Right renal cortex interstitium (tissue), 3 donors: ENCODE results near the gene PPM1H. TPM values are rescaled to one million over a fixed set of nuclear protein-coding genes. Genes with fewer than 3 reads are reported as not detected.
"Not testable (repeated sequence)": the region's sequence is repeated elsewhere in the genome, so short reads cannot be mapped to it uniquely, and the experiment has no call there.

Experiments used
- DNase-seq, 3 donors: peaks; one replicate each; pipeline ENCODE4 v3.0.0-alpha.2; 2013; ENCODE audit warnings: low read depth in 3 of 3, low spot score in 2 of 3
- polyA plus RNA-seq, 3 donors: library from polyadenylated mRNA; unstranded; fragments of 120-200 nt; gene quantifications; one replicate each; pipeline ENCODE4 v1.2.1, GENCODE V29; 2013; ENCODE audit not compliant: insufficient read length in 3 of 3

Gene PPM1H
- polyA plus RNA-seq, 3 donors: 28.9 to 31.2 (median 29.2) TPM

- DNase-seq: no peak
Observed at GRCh38 chr12:62694116-62694515, 240.8 kb downstream of the PPM1H start.

GRCh38 chr12:62693376-62694050, 241.4 kb downstream of the PPM1H start:
- DNase-seq: no peak

- no peak for DNase-seq
Observed at GRCh38 chr12:62692884-62693283, 242.1 kb downstream of the PPM1H start.

GRCh38 chr12:62691309-62691708, 243.6 kb downstream of the PPM1H start:
- no peak for DNase-seq

- no peak for DNase-seq
Observed at GRCh38 chr12:62689042-62689839, 245.7 kb downstream of the PPM1H start.

- no peak for DNase-seq
Observed at GRCh38 chr12:62686938-62687337, 248.0 kb downstream of the PPM1H start.

- no peak for DNase-seq
Observed at GRCh38 chr12:62684570-62685295, 250.2 kb downstream of the PPM1H start.

- DNase-seq: no peak
Observed at GRCh38 chr12:62683776-62684569, 251.0 kb downstream of the PPM1H start.

- DNase-seq: no peak
Observed at GRCh38 chr12:62681306-62681705, 253.6 kb downstream of the PPM1H start.

GRCh38 chr12:62679608-62680007, 255.3 kb downstream of the PPM1H start:
- DNase-seq: no peak

- DNase-seq: no peak
Observed at GRCh38 chr12:62677355-62677754, 257.6 kb downstream of the PPM1H start.

GRCh38 chr12:62676521-62677307, 258.2 kb downstream of the PPM1H start:
- DNase-seq: no peak

GRCh38 chr12:62673028-62673815, 261.7 kb downstream of the PPM1H start:
- no peak for DNase-seq

- no peak for DNase-seq
Observed at GRCh38 chr12:62670986-62671720, 263.8 kb downstream of the PPM1H start.

GRCh38 chr12:62668782-62669181, 266.2 kb downstream of the PPM1H start:
- no peak for DNase-seq

GRCh38 chr12:62664951-62665350, 270.0 kb downstream of the PPM1H start:
- DNase-seq: not testable (repeated sequence)

- no peak for DNase-seq
Observed at GRCh38 chr12:62660756-62661155, 274.2 kb downstream of the PPM1H start.
